Lung (tissue), 12 donors: Measurements from ENCODE around the gene ATP6V1F. TPM values are rescaled to one million over a fixed set of nuclear protein-coding genes. Genes with fewer than 3 reads are reported as not detected.

ENCODE experiments used
- ATAC-seq: fragments of 200-7000 bp; cut with Tn5 transposase; one replicate; pipeline ENCODE4 v1.9.1; 2020; ENCODE audit warnings: moderate number of reproducible peaks; ENCODE audit not compliant: insufficient read depth, low FRiP score
- DNase-seq, 3 donors: peaks; one replicate each; pipeline ENCODE4 v3.0.0-alpha.2; 2013 to 2017
- H3K27ac ChIP-seq, 2 donors: one replicate each; pipeline ENCODE4 v1.5.1; 2013; ENCODE audit warnings: mild to moderate bottlenecking in 2 of 2, moderate library complexity in 2 of 2, control low read depth in 1 of 2, inconsistent platforms in 1 of 2, low read depth in 1 of 2, low read length in 1 of 2
- H3K27me3 ChIP-seq, 3 donors: one replicate each; pipeline ENCODE4 v1.5.1; 2013; ENCODE audit warnings: low read length in 2 of 3; ENCODE audit not compliant: control insufficient read depth in 3 of 3, insufficient read depth in 3 of 3
- H3K36me3 ChIP-seq, 4 donors: one replicate each; pipeline ENCODE4 v1.5.1; 2013; ENCODE audit warnings: low read length in 4 of 4, mild to moderate bottlenecking in 1 of 4, moderate library complexity in 1 of 4; ENCODE audit not compliant: control insufficient read depth in 4 of 4, insufficient read depth in 4 of 4
- H3K4me1 ChIP-seq, 5 donors: one replicate each; pipeline ENCODE4 v1.5.1; 2013; ENCODE audit warnings: low read length in 5 of 5, mild to moderate bottlenecking in 2 of 5, moderate library complexity in 1 of 5; ENCODE audit not compliant: control insufficient read depth in 5 of 5, insufficient read depth in 5 of 5
- H3K4me3 ChIP-seq: one replicate; pipeline ENCODE4 v1.5.1; 2013; ENCODE audit warnings: mild to moderate bottlenecking, control low read depth, moderate library complexity
- H3K9ac ChIP-seq, 2 donors: one replicate each; pipeline ENCODE4 v1.5.1; 2013; ENCODE audit warnings: low read length in 2 of 2, control low read depth in 1 of 2; ENCODE audit not compliant: insufficient read depth in 1 of 2
- H3K9me3 ChIP-seq, 4 donors: one replicate each; pipeline ENCODE4 v1.5.1; 2013; ENCODE audit warnings: low read length in 3 of 4, mild to moderate bottlenecking in 1 of 4, moderate library complexity in 1 of 4; ENCODE audit not compliant: control insufficient read depth in 4 of 4, insufficient read depth in 3 of 4
- WGBS, 2 donors: extraction: QIAGEN DNeasy Blood & Tissue Kit; methylation state at CpG; one replicate each; pipeline ENCODE4 v1.1.7; 2013; 5-methylcytosine and 5-hydroxymethylcytosine counted together
- polyA plus RNA-seq, 2 donors: library from polyadenylated mRNA; stranded (reverse); fragments of 200-250 nt; gene quantifications; one replicate each; pipeline ENCODE4 v1.2.1, GENCODE V29; 2013
- total RNA-seq, 2 donors: library from RNA; depleted of rRNA in 1 of 2; stranded (reverse); fragments of >200 nt in 1 of 2; gene quantifications; one replicate each; pipeline ENCODE4 v1.2.1, GENCODE V29; 2014 to 2021
- TF ChIP-seq, protein P1 (sequence below): IDR thresholded peaks from 2 replicates; pipeline ENCODE4 v1.5.1; 2012; ENCODE audit warnings: mild to moderate bottlenecking; ENCODE audit errors: control extremely low read depth, extremely low read depth
- donor health status: control.
- donor health status: control.
- donor health status: Bipolar disorder and iron deficiency.
- donor health status: healthy.
- donor health status: DM: yes; HTN: yes; CAD: no.

Gene ATP6V1F
- total and polyA plus RNA-seq, 4 donors: 43.9 to 383 (median 225) TPM

DNA sequence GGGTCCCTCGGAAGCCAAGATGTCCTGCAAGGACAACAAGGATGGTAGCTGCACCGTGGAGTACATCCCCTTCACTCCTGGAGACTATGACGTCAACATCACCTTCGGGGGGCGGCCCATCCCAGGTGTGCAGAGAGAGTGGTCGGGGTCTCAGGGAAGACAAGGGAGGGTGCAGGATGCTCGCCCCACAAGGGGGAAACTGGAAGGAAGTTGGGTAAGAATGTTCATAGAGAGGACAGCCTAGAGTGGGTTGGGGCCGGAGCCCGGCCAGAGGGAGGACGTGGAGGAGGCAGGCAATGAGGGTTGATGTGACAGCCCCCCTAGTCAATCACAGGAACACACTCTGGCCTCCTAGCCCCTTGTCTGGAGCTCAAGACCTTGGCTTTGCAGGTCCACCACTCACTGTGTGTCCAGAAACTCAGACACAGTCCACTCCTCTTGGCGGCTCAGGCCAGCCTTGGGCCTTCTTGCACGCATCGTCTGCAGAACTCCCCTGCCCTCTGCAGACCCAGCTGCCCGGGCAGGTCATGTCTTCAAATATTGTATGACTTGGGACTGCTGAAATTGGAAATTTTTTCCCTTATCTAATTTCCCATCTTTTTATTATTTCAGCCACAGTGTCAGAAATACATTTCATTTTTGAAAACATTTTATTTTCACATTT lies 15.7 kb upstream of the ATP6V1F start:
- no peak overlapping the region for H3K27ac ChIP-seq
- ATAC-seq: no peak
- no peak for DNase-seq
- 79 to 87% methylated on average over 14 of the region's 14 CpGs for WGBS, 2 donors
- no peaks in the 10 kb centered on the region for H3K4me1 ChIP-seq
- H3K4me3 ChIP-seq: no peak overlapping the region
- no peak overlapping the region for H3K9ac ChIP-seq
- H3K9me3 ChIP-seq: no peaks in the 10 kb centered on the region
- TF ChIP-seq, protein P1, sequence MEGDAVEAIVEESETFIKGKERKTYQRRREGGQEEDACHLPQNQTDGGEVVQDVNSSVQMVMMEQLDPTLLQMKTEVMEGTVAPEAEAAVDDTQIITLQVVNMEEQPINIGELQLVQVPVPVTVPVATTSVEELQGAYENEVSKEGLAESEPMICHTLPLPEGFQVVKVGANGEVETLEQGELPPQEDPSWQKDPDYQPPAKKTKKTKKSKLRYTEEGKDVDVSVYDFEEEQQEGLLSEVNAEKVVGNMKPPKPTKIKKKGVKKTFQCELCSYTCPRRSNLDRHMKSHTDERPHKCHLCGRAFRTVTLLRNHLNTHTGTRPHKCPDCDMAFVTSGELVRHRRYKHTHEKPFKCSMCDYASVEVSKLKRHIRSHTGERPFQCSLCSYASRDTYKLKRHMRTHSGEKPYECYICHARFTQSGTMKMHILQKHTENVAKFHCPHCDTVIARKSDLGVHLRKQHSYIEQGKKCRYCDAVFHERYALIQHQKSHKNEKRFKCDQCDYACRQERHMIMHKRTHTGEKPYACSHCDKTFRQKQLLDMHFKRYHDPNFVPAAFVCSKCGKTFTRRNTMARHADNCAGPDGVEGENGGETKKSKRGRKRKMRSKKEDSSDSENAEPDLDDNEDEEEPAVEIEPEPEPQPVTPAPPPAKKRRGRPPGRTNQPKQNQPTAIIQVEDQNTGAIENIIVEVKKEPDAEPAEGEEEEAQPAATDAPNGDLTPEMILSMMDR: no peak
- H3K36me3 ChIP-seq: peaks cover 0 to 19% (median 7%) of the 10 kb centered on the region in 4 donors
- no peaks in the 10 kb centered on the region for H3K27me3 ChIP-seq

DNA sequence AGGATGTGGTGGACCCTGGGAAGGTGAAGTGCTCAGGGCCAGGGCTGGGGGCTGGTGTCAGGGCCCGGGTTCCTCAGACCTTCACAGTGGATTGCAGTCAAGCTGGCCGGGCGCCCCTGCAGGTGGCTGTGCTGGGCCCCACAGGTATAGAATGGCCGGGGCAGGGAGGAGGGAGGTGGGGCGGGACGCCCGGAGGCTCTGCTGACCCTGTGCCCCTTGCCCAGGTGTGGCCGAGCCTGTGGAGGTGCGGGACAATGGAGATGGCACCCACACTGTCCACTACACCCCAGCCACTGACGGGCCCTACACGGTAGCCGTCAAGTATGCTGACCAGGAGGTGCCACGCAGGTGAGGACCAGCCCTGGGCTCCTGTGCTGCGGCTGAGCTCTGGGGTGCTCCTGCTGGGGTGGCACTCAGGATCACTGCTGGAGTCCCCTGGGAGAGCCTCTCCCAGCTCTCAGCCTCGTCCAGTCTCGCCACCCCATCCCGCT lies 14.9 kb upstream of the ATP6V1F start:
- Histone ChIP-seq H3K4me1 (no peaks in the 10 kb centered on the region), H3K9me3 (no peaks in the 10 kb centered on the region), H3K27ac (no peak overlapping the region), H3K27me3 (no peaks in the 10 kb centered on the region), H3K36me3 (peaks cover 0 to 19% (median 10%) of the 10 kb centered on the region in 4 donors), H3K4me3 (no peak overlapping the region), H3K9ac (no peak overlapping the region)
- TF ChIP-seq, protein P1: no peak
- ATAC-seq: no peak
- no peak for DNase-seq
- WGBS, 2 donors: 89 to 96% methylated on average over 13 to 17 of the region's 17 CpGs

DNA sequence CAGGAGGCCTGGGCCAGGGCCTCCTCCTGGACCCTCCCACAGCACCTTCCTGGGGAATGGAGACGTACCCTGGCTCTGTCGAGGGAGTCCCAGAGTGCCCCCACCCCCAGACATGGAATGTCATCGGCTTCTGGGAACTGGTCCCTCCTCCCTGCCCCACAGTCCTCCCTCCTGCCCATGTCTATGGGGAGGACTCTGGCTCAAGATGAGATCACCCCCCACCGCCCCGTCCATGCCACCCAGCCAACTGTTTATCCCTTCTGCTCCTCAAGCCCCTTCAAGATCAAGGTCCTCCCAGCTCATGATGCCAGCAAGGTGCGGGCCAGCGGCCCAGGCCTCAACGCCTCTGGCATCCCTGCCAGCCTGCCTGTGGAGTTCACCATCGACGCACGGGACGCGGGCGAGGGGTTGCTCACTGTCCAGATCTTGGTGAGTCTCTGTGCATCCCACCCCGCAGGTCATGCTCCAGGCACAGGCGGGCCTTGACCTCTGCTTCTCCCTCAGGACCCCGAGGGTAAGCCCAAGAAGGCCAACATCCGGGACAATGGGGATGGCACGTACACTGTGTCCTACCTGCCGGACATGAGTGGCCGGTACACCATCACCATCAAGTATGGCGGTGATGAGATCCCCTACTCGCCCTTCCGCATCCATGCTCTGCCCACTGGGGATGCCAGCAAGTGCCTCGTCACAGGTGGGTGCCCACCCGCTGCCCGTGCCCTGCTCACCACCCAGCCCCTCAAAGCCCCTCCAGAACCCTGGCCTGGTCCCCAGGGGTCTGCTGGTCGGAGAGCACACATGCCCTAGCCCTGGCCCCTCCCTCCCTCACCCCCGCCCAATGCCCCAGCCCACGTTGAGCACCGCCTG lies 14.1 kb upstream of the ATP6V1F start:
- TF ChIP-seq, protein P1: no peak

More for the DNA sequence above, 14.1 kb upstream of the ATP6V1F start:
- H3K4me1 ChIP-seq: no peaks in the 10 kb centered on the region
- no peak overlapping the region for H3K4me3 ChIP-seq
- DNase-seq (no peak), ATAC-seq (no peak)
- H3K27ac ChIP-seq: no peak overlapping the region
- H3K27me3 ChIP-seq: no peaks in the 10 kb centered on the region
- no peak overlapping the region for H3K9ac ChIP-seq
- 94 to 95% methylated on average over 30 to 31 of the region's 31 CpGs for WGBS, 2 donors
- no peaks in the 10 kb centered on the region for H3K9me3 ChIP-seq
- peaks cover 0 to 19% (median 14%) of the 10 kb centered on the region in 4 donors for H3K36me3 ChIP-seq
